Lower lobe of right lung (tissue), 2 donors: ENCODE results near the gene PUDP. TPM values are rescaled to one million over a fixed set of nuclear protein-coding genes. Genes with fewer than 3 reads are reported as not detected.

ENCODE experiments used
- ATAC-seq, 2 donors: fragments of 200-7000 bp; cut with Tn5 transposase; one replicate each; pipeline ENCODE4 v1.9.1; 2020 to 2022; ENCODE audit warnings: mild to moderate bottlenecking in 2 of 2, moderate library complexity in 2 of 2
- DNase-seq: peaks from one replicate; pipeline ENCODE4 v3.0.0-alpha.2; 2020
- H3K27ac ChIP-seq: fragments of 200-600 bp; one replicate; pipeline ENCODE4 v1.8.0; 2022
- H3K27me3 ChIP-seq: fragments of 200-600 bp; one replicate; pipeline ENCODE4 v1.8.0; 2022; ENCODE audit warnings: low read depth
- H3K36me3 ChIP-seq: fragments of 200-600 bp; one replicate; pipeline ENCODE4 v1.8.0; 2022; ENCODE audit warnings: mild to moderate bottlenecking
- H3K4me1 ChIP-seq: fragments of 200-600 bp; one replicate; pipeline ENCODE4 v1.8.0; 2022
- H3K4me3 ChIP-seq: fragments of 200-600 bp; one replicate; pipeline ENCODE4 v1.8.0; 2022; ENCODE audit warnings: mild to moderate bottlenecking
- H3K9me3 ChIP-seq: fragments of 200-600 bp; one replicate; pipeline ENCODE4 v1.8.0; 2022
- CTCF ChIP-seq: fragments of 200-600 bp; IDR thresholded peaks from one replicate; pipeline ENCODE4 v1.8.0; 2022; ENCODE audit warnings: antibody characterized with exemption, mild to moderate bottlenecking
- intact Hi-C: fragments of 100-400 bp; cut with DNase I; formaldehyde crosslinking; loops from one replicate; pipeline ENCODE4 v1.11.0; 2022
- total RNA-seq: library from RNA; stranded (reverse); fragmentation: NEBNext Ultra II Directional; extraction: Animal tissue kit (Norgen Biotek cat#: 25700); gene quantifications from one replicate; pipeline ENCODE4 v1.2.1, GENCODE V29; 2021
- donor health status: DM: no; HTN: yes; CAD: no; lungs with severe emphysema.

The PUDP gene
- total RNA-seq, 1 donor from 2014 or later = 19.8 TPM

- Histone ChIP-seq H3K4me3 (peak within 1 kb of the TSS; percentile 73), H3K27ac (peak within 1 kb of the TSS; percentile 86), H3K9me3 (no peaks in the 10 kb centered on the region), H3K27me3 (no peaks in the 10 kb centered on the region), H3K36me3 (no peaks in the 10 kb centered on the region), H3K4me1 (peaks cover 11% of the 10 kb centered on the region)
- DNase-seq = peak; percentile 58
- ATAC-seq = peak; percentile 69 to 70
- no peak for TF ChIP-seq CTCF
- intact Hi-C loops = no loop called here
Observed at GRCh38 chrX:7147413-7147977, 458 bp downstream of the PUDP start, which contains the start of gene STS. TSS of gene STS (plus strand) at chrX:7147712. CDS start at chrX:7253200, 105,488 bp downstream.

GRCh38 chrX:7146703-7147412 lies 1.1 kb downstream of the PUDP start:
- peak overlapping the region; percentile 73 for H3K4me3 ChIP-seq
- no peaks in the 10 kb centered on the region for H3K36me3 ChIP-seq
- no peaks in the 10 kb centered on the region for H3K9me3 ChIP-seq
- peak; percentile 45 for DNase-seq
- no peaks in the 10 kb centered on the region for H3K27me3 ChIP-seq
- intact Hi-C loops = no loop called here
- peak; percentile 6 to 7 for ATAC-seq
- no peak for TF ChIP-seq CTCF
- H3K4me1 ChIP-seq = peaks cover 11% of the 10 kb centered on the region
- H3K27ac ChIP-seq = peak overlapping the region; percentile 86

- no peak for DNase-seq
- no peaks in the 10 kb centered on the region for H3K36me3 ChIP-seq
- H3K27ac ChIP-seq = no peak overlapping the region
- no peaks in the 10 kb centered on the region for H3K9me3 ChIP-seq
- H3K4me1 ChIP-seq = peaks cover 11% of the 10 kb centered on the region
- ATAC-seq = no peak
- H3K4me3 ChIP-seq = no peak overlapping the region
- H3K27me3 ChIP-seq = no peaks in the 10 kb centered on the region
- no peak for TF ChIP-seq CTCF
- intact Hi-C loops = no loop called here
Observed at GRCh38 chrX:7146020-7146702, 1.8 kb downstream of the PUDP start.

- peak overlapping the region; percentile 1 for H3K27ac ChIP-seq
- no peaks in the 10 kb centered on the region for H3K27me3 ChIP-seq
- no peaks in the 10 kb centered on the region for H3K9me3 ChIP-seq
- intact Hi-C loops = no loop called here
- ATAC-seq (no peak), DNase-seq (no peak)
- peaks cover 11% of the 10 kb centered on the region for H3K4me1 ChIP-seq
- H3K4me3 ChIP-seq = no peak overlapping the region
- no peaks in the 10 kb centered on the region for H3K36me3 ChIP-seq
- no peak for TF ChIP-seq CTCF
Observed at GRCh38 chrX:7145454-7145853, 2.5 kb downstream of the PUDP start.

- no peaks in the 10 kb centered on the region for H3K27me3 ChIP-seq
- peaks cover 11% of the 10 kb centered on the region for H3K4me1 ChIP-seq
- DNase-seq = no peak
- no peak overlapping the region for H3K4me3 ChIP-seq
- no peaks in the 10 kb centered on the region for H3K36me3 ChIP-seq
- TF ChIP-seq CTCF = no peak
- peak in 1 of 2 donors; percentile 2 for ATAC-seq
- peak overlapping the region; percentile 36 for H3K27ac ChIP-seq
- no peaks in the 10 kb centered on the region for H3K9me3 ChIP-seq
- intact Hi-C loops = no loop called here
Observed at GRCh38 chrX:7143941-7144525, 3.9 kb downstream of the PUDP start.
